Stimulated activated CD8-positive, alpha-beta memory T cell treated with anti-CD3 and anti-CD28 coated beads, Interleukin-15, amount 100 ng/mL, for 48 hours (primary cell): Measurements from ENCODE around the gene SPRING1.

Experiments
- DNase-seq, 2 donors: peaks; one replicate each; pipeline ENCODE4 v3.0.0-alpha.2; 2020; ENCODE audit warnings: low read depth in 2 of 2

SPRING1 gene

DNA sequence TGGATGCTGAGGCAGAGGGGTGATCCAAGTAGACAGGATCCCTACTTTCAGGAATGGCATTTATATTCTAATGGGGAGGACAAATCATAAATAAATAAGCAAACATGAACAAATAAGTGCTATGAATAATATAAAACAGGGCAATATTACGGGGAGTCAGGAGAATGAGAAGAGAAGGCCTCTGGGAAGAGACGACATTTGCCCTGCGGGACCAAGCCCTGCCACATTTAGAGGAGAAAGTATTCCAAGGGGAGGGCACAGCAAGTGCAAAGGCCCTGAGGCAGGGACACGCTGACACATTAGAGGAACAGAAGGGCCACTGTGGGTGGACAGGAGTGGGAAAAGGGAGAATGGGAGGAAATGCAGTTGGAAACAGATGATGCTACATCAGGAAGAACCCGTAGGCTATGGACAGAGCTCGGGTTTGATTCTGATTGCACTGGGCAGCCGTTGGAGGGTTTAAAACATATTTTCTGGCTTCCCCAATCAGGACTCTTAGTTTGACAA is 1.6 kb upstream of the SPRING1 start:
- DNase-seq = no peak

DNA sequence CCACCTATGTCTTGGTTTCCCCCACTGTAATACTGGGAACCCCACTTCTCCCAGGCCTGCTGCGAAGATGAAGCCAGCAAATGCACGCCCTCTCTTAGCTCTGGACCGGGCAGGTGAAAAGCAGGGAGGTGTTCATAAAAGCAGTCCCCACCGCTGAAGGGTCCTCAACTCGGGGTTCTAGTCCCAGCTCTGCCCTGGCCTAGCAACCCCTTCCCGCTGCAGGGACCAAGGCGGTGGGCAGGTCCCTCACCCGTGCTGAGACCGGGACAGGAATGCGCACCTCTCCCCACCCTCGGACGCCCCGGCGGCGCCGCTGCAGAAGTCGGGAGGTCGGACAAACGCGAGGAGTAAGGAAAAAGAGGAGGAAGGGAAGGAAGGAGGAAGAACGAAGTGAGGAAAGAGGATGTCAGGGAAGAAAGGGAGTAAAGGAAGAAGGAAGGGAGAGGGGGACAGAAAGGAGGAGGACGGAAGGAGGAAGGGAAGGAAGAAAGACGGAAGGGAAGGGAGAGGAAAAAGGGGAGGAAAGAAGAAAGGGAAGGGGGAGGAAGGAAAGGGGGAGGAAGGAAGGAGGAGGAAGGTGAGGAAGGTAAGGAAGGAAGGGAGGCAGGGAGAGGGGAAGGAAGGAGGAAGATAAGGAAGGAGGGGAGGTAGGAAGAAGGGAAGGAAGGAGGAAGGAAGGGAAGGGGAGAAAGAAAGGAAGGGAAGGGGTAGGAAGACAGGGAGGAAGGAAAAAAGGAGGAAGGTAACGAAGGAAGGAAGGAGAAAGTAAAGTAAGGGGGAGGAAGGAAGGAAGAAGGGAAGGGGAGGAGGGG is 701 bp downstream of the SPRING1 start:
- no peak for DNase-seq

DNA sequence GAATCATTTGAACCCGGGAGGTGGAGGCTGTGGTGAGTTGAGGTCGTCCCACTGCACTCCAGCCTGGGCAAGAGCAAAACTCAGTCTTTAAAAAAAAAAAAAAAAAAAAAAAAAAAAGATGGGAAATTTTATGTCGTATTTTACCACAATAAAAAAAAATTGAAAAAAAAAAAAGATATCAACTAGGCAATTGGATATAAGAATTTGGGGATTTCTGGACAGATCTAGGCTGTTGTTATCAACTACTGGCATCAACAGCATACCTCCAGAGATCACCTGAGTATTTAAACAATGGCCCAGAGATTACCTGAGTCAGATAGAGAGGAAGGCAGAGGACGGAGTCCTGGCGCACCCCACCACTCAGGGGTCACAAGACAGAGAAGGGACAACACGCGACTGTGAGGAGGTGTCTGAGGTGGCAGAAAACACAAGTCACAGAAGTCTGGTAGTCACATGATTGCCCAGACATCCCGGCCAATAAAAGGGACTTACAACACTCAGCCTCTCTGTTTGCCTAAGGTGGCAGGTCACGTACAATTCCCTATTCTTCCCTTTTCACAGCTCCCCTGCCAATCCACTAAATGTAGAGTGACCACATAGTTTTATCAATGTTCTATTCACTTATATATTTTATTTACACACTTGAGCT is 1.8 kb downstream of the SPRING1 start:
- no peak for DNase-seq

DNA sequence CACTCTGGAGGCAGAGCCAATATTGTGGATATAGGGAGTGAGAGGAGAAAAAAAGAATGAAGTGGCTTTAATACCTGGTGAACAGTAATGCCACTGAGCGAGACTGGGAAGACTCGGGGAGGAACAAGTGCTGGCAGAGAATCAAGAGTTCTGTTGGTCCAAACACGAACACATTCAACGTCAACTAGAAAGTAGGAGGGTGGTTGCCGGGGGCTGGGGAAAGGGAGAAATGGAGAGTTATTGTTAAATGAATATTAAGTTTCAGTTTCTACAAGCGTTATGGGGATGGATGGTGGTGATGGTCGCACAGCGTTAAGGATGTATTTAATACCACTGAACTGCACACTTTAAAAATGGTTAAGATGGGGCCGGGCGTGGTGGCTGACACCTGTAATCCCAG is 2.8 kb downstream of the SPRING1 start:
- DNase-seq = no peak

GRCh38 chr12:116734156-116734768 is 3.6 kb downstream of the SPRING1 start:
- DNase-seq = no peak

DNA sequence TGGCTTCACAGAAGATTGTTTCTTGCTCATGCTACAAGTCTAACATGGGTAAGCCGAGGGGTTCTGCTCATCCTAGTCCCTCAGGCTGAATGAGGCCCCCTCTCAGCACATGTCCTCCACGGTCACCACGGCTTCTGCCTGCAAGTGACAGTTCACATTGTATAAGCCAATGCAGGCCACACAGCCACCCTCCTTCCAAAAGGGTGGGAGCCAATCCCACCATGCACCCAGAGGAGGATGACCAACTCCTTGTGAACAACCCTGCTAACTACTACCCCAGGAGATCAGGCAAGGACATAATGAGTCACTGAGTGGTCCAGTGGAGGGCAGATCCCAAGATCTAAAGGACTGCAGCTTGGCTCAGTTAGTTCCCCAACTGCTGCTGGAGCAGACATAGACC is 6.1 kb downstream of the SPRING1 start:
- no peak for DNase-seq

DNA sequence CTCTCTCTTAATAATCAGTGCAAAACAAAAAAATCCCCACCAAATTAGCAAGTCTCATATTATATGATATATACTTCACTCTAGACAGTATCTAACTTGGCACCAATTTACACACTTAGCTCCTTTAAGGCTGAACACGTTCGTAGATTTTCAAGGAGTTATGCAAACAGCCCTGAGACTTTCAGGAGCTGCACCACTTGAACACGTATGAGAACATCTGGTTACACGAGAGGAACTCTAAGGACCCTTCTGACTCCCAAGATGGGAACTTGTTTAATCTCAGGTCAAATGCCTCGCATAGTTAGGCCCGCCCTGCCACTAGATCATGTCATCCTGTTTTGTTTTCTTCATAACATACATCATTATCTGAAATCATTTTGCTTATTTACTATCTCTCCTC is 10.0 kb downstream of the SPRING1 start:
- DNase-seq = no peak

- DNase-seq = no peak
These were observed 10.6 kb downstream of the SPRING1 start for GRCh38 chr12:116727261-116727660.

GRCh38 chr12:116726694-116727093 is 11.2 kb downstream of the SPRING1 start:
- DNase-seq = no peak

DNA sequence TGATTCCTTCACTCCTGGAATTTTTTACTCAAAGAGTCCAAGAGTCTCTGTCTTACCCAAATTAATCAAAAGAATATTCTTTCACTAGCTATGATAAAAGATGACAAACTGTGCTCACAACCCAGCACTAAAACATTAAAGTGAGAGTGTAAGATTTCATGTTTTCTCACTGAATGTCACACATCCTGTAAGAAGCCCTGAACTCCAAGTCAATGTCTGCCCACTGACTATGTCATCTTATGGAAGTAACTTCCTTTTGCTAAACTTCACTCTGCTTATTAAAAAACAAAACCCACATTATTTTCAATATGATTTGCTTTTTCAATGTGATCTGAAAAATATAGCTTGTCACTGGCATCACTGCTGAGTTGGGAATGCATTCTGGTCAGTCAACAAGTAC is 15.6 kb downstream of the SPRING1 start:
- DNase-seq = no peak

GRCh38 chr12:116719731-116720528 is 17.9 kb downstream of the SPRING1 start:
- DNase-seq = no peak

GRCh38 chr12:116718655-116719454 is 19.0 kb downstream of the SPRING1 start:
- DNase-seq = no peak

GRCh38 chr12:116717466-116718437 is 20.1 kb downstream of the SPRING1 start:
- no peak for DNase-seq

- no peak for DNase-seq
These were observed 23.7 kb downstream of the SPRING1 start for GRCh38 chr12:116714175-116714574.

- no peak for DNase-seq
These were observed 24.3 kb downstream of the SPRING1 start for GRCh38 chr12:116713527-116713926.

- DNase-seq = no peak
These were observed 25.2 kb downstream of the SPRING1 start for GRCh38 chr12:116712458-116713303.

GRCh38 chr12:116710370-116711150 is 27.3 kb downstream of the SPRING1 start:
- no peak for DNase-seq

DNA sequence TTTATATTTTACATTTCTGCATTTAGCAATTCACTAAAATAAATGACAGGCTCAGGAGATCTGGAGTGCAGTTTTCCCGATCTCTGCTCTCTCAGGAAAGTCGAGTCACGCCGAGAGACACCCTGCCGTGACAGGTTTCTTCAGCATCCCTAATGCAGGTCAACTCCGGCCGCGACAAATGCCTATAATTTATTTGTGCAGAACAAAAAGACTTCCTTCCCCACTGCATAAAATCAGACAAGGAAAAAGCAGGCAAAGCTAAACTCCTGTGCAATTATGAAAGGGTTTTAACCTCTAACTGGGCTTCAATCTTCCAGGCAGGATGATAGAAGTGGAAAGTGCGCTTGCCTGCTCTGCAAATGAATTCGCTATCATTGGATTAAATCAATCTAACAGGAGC is 28.1 kb downstream of the SPRING1 start:
- no peak for DNase-seq
